HCT116 (cell line): ENCODE results near the gene THADA.

Experiments
- CTCF ChIP-seq, 3 experiments: fragments of 200-600 bp in 1 of 3; sonication (generic) in 1 of 3; IDR thresholded peaks in 2 of 3; conservative IDR thresholded peaks in 1 of 3; 2 replicates each; pipeline ENCODE4 v1.5.1; 2012 to 2017; ENCODE audit warnings: low read depth in 2 of 3, low read length in 2 of 3, antibody characterized with exemption in 1 of 3, borderline replicate concordance in 1 of 3, control low read depth in 1 of 3, mild to moderate bottlenecking in 1 of 3, mixed read lengths in 1 of 3, mixed run types in 1 of 3, moderate library complexity in 1 of 3; ENCODE audit not compliant: insufficient read depth in 1 of 3
- ELF1 ChIP-seq: IDR thresholded peaks from 2 replicates; pipeline ENCODE4 v1.6.1; 2012; ENCODE audit warnings: low read depth, borderline replicate concordance
- EZH2 ChIP-seq: fragments of 200-600 bp; sonication (generic); IDR thresholded peaks from 2 replicates; pipeline ENCODE4 v1.6.1; 2017; ENCODE audit warnings: antibody characterized with exemption, mixed run types
- JUND ChIP-seq: IDR thresholded peaks from 2 replicates; pipeline ENCODE4 v1.6.1; 2012
- MAX ChIP-seq: IDR thresholded peaks from 2 replicates; pipeline ENCODE4 v1.6.1; 2012
- POLR2A ChIP-seq: IDR thresholded peaks from 2 replicates; pipeline ENCODE4 v1.7.0; 2011; ENCODE audit warnings: borderline replicate concordance; ENCODE audit not compliant: insufficient read depth, insufficient read length; ENCODE audit errors: extremely low read depth
- POLR2AphosphoS5 ChIP-seq: IDR thresholded peaks from 2 replicates; pipeline ENCODE4 v1.6.1; 2011; ENCODE audit warnings: mild to moderate bottlenecking, low read depth, low read length, moderate library complexity
- RAD21 ChIP-seq: IDR thresholded peaks from 2 replicates; pipeline ENCODE4 v1.6.1; 2012; ENCODE audit warnings: low read depth, mild to moderate bottlenecking
- SP1 ChIP-seq: IDR thresholded peaks from 2 replicates; pipeline ENCODE4 v1.6.1; 2012; ENCODE audit warnings: low read depth
- TCF7L2 ChIP-seq: IDR thresholded peaks from 2 replicates; pipeline ENCODE4 v1.7.0; 2011; ENCODE audit warnings: borderline replicate concordance, inconsistent platforms; ENCODE audit not compliant: insufficient read depth, insufficient read length; ENCODE audit errors: extremely low read depth
- YY1 ChIP-seq: IDR thresholded peaks from 2 replicates; pipeline ENCODE4 v1.6.1; 2011; ENCODE audit warnings: low read length, low read depth, moderate library complexity, mild to moderate bottlenecking; ENCODE audit not compliant: insufficient replicate concordance; ENCODE audit errors: extremely low read depth

DNA sequence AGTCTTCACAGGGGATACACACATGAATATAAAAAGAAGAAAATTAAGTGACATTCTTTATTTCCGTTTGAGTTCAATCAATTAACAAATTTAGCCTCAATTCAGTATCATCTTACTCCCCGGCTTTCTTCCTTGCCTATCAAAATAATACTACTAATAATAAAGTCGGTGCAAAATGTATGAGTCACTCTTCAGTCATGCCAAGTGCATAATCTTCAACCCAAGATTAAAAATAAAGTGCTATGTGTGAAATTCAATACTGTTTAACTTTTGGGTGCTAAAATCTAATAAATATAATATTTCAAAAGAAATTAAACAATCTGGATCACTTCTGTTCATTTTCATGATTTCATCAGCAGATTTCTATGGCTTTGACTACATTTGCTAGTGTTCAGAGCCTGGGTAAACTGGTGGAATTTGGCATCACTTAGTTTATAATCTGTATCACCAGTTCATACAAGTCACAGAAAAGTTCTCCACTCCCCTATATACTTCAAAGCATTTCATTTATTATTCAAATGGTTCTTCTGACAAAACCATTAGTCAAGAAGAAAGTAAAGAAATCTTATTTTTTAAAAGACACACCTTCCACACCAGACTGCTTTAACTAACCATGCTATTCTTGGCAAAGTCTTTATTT lies 183.6 kb downstream of the THADA start:
- TF ChIP-seq TCF7L2 (no peak), SP1 (peak; percentile 23; the same call in 1 of the 2 replicates), MAX (no peak), CTCF (IDR thresholded peaks at IDR 0.05 in 2 of 3, conservative IDR thresholded peaks at IDR 0.05 in 1 of 3; ENCODE audit: borderline replicate concordance in 1 of 3, insufficient read depth in 1 of 3, low read depth in 2 of 3, low read length in 2 of 3) (no peak), ELF1 (no peak), YY1 (no peak), POLR2AphosphoS5 (no peak), JUND (peak; percentile 62), POLR2A (no peak), RAD21 (no peak), EZH2 (no peak)
